ENCODE data around the gene FBXL2. TPM values are rescaled to one million over a fixed set of nuclear protein-coding genes. Genes with fewer than 3 reads are reported as not detected.

FBXL2 gene
- total RNA-seq, 1 donor from 2014 or later = 16.0 TPM

DNA sequence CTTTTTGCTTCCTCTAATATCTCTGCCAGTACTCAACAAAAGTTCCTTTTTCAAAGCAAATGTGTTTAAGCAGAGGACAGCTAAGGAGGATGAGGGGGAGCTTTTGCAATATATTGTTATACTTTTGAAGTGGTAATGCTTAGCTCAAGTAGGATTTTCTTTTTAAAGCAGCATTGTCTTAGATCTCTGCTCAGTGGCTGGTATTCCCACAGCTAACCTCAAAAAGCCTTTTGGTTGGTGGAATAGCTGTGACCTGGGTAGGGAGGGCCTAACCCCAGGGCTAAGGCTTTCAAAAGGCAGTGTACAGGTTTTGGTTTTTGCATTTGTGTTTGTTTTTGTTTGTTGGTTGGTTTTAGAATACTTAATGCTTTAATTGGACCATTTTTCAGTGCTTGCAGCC is 86.8 kb downstream of the FBXL2 start:
- Mint-ChIP-seq H3K27ac (ENCODE audit: unreplicated experiment) (no peak overlapping the region), H3K36me3 (ENCODE audit: unreplicated experiment) (peaks cover 12% of the 10 kb centered on the region), H3K9me3 (ENCODE audit: unreplicated experiment) (no peaks in the 10 kb centered on the region), H3K4me1 (ENCODE audit: unreplicated experiment) (peaks cover 19% of the 10 kb centered on the region), H3K4me3 (ENCODE audit: unreplicated experiment) (no peak overlapping the region), H3K27me3 (ENCODE audit: unreplicated experiment) (no peaks in the 10 kb centered on the region)
- no peak for DNase-seq (ENCODE audit: extremely low spot score, unreplicated experiment)
- TF ChIP-seq, protein P1, sequence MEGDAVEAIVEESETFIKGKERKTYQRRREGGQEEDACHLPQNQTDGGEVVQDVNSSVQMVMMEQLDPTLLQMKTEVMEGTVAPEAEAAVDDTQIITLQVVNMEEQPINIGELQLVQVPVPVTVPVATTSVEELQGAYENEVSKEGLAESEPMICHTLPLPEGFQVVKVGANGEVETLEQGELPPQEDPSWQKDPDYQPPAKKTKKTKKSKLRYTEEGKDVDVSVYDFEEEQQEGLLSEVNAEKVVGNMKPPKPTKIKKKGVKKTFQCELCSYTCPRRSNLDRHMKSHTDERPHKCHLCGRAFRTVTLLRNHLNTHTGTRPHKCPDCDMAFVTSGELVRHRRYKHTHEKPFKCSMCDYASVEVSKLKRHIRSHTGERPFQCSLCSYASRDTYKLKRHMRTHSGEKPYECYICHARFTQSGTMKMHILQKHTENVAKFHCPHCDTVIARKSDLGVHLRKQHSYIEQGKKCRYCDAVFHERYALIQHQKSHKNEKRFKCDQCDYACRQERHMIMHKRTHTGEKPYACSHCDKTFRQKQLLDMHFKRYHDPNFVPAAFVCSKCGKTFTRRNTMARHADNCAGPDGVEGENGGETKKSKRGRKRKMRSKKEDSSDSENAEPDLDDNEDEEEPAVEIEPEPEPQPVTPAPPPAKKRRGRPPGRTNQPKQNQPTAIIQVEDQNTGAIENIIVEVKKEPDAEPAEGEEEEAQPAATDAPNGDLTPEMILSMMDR (IDR thresholded peaks at IDR 0.05) = no peak

DNA sequence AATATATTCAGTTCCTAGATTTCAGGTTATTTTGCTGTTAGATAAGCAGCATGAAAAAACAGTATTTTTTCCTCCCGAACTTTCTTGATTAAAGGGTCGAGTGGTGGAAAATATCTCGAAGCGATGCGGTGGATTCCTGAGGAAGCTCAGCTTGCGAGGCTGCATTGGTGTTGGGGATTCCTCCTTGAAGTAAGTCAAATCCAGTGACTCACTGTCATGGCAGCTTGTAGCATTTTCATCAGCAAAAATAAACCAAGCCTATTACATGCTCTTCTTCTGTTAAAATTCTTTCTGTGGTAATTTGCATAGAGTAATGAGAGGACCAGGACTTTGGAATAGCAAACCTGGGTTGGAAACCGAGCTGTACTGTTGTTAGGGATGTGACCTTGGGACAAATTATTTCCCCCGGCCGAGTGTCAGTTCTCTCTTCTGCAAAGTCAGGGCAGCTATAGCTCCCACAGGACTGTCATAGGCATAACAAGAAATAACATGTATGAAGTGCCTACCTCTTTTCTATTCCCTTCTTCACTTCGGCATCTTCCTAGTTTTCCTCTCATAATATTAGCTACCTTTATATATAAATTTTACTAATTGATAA is 87.4 kb downstream of the FBXL2 start:
- Mint-ChIP-seq H3K4me1 (ENCODE audit: unreplicated experiment) (peaks cover 17% of the 10 kb centered on the region), H3K9me3 (ENCODE audit: unreplicated experiment) (no peaks in the 10 kb centered on the region), H3K36me3 (ENCODE audit: unreplicated experiment) (peaks cover 12% of the 10 kb centered on the region), H3K27me3 (ENCODE audit: unreplicated experiment) (no peaks in the 10 kb centered on the region), H3K27ac (ENCODE audit: unreplicated experiment) (no peak overlapping the region), H3K4me3 (ENCODE audit: unreplicated experiment) (no peak overlapping the region)
- TF ChIP-seq, protein P1 (IDR thresholded peaks at IDR 0.05) = no peak
- DNase-seq (ENCODE audit: extremely low spot score, unreplicated experiment) = no peak

DNA sequence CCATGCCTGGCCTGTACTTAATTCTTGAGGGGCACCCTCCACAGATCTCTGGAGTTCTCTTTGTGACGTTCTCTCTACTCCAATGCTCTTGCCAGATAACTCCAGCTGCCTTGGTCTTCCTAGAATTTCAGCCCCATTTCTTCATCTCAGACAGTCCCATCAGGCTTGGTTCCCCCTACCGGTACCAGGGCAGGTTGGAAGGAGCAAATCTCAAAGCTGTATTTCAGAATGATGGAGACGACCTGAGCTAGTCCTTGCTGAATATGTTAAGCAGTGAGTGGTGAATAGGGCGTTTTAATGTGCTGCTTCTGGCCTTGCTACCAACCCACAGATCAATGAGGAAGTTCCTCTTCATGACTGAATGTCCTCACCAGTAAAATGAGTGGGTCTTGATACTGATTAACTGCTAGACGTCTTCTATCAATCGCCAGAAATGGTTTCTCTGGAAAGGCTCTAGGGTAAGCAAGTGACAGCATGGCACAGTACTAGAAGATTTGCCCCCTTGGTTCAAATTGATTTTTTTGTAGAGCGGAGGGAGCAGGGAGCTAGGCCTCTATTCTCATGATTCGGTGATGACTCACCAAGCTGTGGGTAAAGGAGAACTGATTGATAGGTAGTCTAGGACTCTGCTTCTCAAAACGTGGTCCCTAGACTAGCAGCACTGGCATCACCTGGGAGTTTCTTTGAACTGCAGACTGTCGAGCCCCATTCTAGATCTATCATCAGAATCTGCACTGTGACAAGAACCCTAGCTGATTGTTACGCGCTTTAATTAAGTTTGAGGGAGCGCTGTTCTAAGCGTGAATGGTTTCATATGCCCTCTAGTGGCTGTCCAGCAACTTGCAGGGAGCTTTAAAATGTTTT is 95.2 kb downstream of the FBXL2 start:
- H3K4me1 Mint-ChIP-seq (ENCODE audit: unreplicated experiment) = peaks cover 6% of the 10 kb centered on the region
- peaks cover 7% of the 10 kb centered on the region for H3K9me3 Mint-ChIP-seq (ENCODE audit: unreplicated experiment)
- peak overlapping the region; percentile 61 for H3K27ac Mint-ChIP-seq (ENCODE audit: unreplicated experiment)
- TF ChIP-seq, protein P1 (IDR thresholded peaks at IDR 0.05) = peak; percentile 96
- DNase-seq (ENCODE audit: extremely low spot score, unreplicated experiment) = no peak
- H3K27me3 Mint-ChIP-seq (ENCODE audit: unreplicated experiment) = no peaks in the 10 kb centered on the region
- peaks cover 22% of the 10 kb centered on the region for H3K36me3 Mint-ChIP-seq (ENCODE audit: unreplicated experiment)
- no peak overlapping the region for H3K4me3 Mint-ChIP-seq (ENCODE audit: unreplicated experiment)

- H3K27me3 Mint-ChIP-seq (ENCODE audit: unreplicated experiment) = no peaks in the 10 kb centered on the region
- peaks cover 20% of the 10 kb centered on the region for H3K36me3 Mint-ChIP-seq (ENCODE audit: unreplicated experiment)
- H3K9me3 Mint-ChIP-seq (ENCODE audit: unreplicated experiment) = peaks cover 7% of the 10 kb centered on the region
- H3K4me1 Mint-ChIP-seq (ENCODE audit: unreplicated experiment) = peaks cover 6% of the 10 kb centered on the region
- no peak overlapping the region for H3K4me3 Mint-ChIP-seq (ENCODE audit: unreplicated experiment)
- H3K27ac Mint-ChIP-seq (ENCODE audit: unreplicated experiment) = no peak overlapping the region
- no peak for DNase-seq (ENCODE audit: extremely low spot score, unreplicated experiment)
- TF ChIP-seq, protein P1 (IDR thresholded peaks at IDR 0.05) = no peak
Measured at GRCh38 chr3:33373082-33373437, 95.8 kb downstream of the FBXL2 start.

DNA sequence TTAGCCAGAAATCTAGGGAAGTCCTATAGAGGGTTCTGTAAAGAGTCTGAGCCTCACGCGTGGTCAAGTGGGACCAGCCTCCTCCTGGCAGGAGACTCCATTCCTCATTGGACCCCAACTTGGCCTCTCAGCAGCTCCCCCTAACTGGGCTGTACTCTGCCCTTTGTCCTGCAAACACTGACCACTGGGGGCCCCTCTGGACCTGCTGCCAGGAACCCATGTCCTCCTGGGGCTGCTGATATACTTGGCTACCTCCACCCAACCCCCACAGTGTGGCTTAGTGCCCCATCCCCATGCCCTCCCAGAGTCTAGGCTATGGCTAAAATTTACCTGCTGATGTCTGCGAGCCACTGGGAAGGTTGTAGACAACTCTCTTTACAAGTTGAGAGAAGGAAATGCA is 100.2 kb downstream of the FBXL2 start:
- peaks cover 4% of the 10 kb centered on the region for H3K4me1 Mint-ChIP-seq (ENCODE audit: unreplicated experiment)
- no peak overlapping the region for H3K4me3 Mint-ChIP-seq (ENCODE audit: unreplicated experiment)
- no peak overlapping the region for H3K27ac Mint-ChIP-seq (ENCODE audit: unreplicated experiment)
- TF ChIP-seq, protein P1 (IDR thresholded peaks at IDR 0.05) = no peak
- H3K36me3 Mint-ChIP-seq (ENCODE audit: unreplicated experiment) = peaks cover 24% of the 10 kb centered on the region
- H3K27me3 Mint-ChIP-seq (ENCODE audit: unreplicated experiment) = no peaks in the 10 kb centered on the region
- H3K9me3 Mint-ChIP-seq (ENCODE audit: unreplicated experiment) = no peaks in the 10 kb centered on the region
- no peak for DNase-seq (ENCODE audit: extremely low spot score, unreplicated experiment)

Data from osteocyte (in vitro differentiated cells).